KG1 (cell line): ENCODE results near the gene FNDC7.
"Not testable (repeated sequence)": the region's sequence is repeated elsewhere in the genome, so short reads cannot be mapped to it uniquely, and the experiment has no call there.

Experiments
- DNase-seq: peaks from one replicate; lab custom pipeline; 2025; lab: John Stamatoyannopoulos, UW

Gene FNDC7

GRCh38 chr1:108699375-108700332 is 13.1 kb upstream of the FNDC7 start:
- no peak for DNase-seq

GRCh38 chr1:108701176-108701849 is 11.4 kb upstream of the FNDC7 start:
- DNase-seq: no peak

DNA sequence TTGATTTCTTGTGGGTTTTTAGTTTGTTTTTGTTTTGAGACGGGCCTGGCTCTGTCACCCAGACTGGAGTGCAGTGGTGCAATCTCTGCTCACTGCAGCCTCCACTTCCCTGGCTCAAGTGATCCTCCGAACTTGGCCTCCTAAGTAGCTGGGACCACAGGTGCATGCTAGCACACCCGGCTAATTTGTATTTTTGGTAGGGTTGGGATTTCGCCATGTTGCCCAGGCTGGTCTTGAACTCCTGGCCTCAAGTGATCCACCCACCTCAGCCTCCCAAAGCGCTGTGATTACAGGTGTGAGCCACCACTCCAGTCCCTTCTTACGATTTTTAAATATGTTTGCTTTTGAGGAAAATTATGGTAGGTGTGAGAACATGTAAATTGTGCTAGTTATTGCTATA is 10.6 kb upstream of the FNDC7 start:
- not testable (repeated sequence) for DNase-seq

- no peak for DNase-seq
Measured at GRCh38 chr1:108703939-108704338, 8.8 kb upstream of the FNDC7 start.

GRCh38 chr1:108704496-108704895 is 8.2 kb upstream of the FNDC7 start:
- no peak for DNase-seq

DNA sequence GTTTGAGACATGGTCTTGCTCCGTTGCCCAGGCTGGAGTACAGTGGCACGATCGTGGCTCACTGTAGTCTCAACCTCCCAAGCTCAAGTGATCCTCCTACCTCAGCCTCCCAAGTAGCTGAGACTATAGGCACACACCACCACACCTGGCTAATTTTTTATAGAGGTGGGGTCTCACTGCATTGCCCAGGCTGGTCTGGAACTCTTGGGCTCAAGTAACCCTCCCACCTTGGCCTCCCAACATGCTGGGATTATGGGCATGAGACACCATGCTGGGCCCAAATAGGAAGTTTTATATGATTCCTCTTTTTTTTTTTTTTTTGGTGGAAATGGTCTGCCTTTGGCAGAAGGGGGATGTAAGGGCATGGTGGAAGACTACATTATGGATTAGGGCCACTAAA is 6.1 kb upstream of the FNDC7 start:
- no peak for DNase-seq

- DNase-seq: no peak
Measured at GRCh38 chr1:108708691-108709660, 3.7 kb upstream of the FNDC7 start.

DNA sequence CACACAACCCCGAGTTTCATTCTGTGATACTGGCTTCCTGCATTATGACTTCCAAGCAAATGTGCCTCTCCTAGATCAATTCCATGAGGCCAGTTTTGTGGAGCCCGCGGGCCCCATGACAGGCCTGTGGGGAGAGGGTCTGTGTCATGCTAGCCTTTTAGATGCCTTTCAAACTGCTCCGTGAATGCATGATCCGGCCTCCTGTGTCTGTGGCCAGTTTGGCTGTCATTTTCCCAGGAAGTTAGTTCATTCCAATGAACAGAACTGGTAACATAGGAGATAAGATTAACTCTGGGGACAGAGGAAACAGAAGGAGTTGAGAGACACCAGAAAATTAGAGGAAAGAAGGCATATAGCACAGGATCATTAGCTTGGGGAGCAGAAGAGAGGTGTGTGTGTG is 3.2 kb downstream of the FNDC7 start:
- no peak for DNase-seq

DNA sequence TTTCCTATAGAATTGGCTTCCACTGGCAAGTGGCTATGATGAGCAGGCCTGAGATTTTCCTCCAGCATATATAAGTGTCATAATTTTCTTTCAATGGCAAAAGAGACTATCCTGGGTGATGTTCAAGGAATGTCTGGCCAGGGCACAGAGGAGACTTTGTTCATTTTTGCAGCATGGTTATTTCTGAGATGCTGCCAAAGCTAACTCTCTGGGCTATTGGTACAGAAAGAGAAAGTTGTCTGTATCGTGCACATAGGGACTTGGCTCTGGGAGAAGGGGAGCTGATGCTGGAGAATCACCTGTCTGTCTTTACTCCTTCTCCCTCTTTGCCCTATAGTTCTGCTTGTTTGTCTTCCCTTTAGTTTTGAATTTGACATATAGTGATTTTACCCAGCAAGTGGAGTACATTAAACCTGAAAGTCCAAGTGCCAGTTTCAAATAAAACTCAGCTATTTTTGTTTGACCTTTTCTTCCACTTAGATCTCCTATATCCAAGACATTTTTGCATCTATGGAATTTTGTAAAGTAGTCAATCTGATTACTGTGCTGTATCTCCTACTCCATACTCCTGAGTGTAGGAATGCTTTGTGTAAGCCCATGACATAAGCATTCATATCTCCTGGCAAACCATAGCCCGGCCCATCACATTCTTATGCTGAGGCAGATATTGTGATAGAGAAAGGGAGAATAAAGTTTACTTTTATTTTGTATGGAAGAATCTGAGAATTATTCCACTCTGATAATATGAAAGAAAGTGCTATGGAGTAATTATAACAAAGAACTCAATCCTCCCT is 3.9 kb downstream of the FNDC7 start:
- no peak for DNase-seq

GRCh38 chr1:108717774-108718316 is 5.1 kb downstream of the FNDC7 start:
- DNase-seq: no peak

DNA sequence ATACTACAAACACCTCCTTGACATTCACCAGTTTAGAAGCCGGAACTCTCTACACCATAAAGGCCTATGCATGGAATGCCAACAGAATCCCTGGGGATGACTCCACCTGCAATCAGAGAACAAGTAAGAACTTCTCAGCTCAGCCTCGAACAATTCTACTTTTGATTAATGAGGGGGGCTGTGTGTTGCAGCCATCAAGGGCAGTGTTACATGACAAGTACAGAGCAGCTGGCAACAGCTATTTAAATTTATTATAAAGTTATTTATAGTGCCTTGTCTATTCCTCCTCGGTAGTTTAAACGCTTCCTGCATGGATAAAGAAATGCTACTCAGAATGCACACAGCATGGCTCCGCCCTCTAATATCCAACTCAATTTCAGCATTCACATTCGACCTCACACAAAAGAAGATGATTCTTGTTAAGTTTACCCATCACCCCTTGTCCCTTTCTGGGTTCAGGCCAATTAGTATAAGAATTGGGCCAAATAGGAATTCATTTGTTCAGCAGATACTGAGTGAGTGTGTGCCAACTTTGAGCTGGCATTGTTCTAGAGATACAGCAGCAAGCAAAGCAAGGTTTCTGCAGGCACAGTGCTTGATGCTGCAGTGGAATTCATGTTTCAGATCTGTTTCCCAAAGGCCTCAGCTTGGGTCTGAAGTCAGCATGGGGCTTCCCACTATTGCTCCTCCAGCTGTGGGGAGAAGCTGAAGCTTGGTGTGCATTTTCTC is 6.4 kb downstream of the FNDC7 start:
- no peak for DNase-seq

- DNase-seq: no peak
Measured at GRCh38 chr1:108719656-108720435, 7.1 kb downstream of the FNDC7 start.

DNA sequence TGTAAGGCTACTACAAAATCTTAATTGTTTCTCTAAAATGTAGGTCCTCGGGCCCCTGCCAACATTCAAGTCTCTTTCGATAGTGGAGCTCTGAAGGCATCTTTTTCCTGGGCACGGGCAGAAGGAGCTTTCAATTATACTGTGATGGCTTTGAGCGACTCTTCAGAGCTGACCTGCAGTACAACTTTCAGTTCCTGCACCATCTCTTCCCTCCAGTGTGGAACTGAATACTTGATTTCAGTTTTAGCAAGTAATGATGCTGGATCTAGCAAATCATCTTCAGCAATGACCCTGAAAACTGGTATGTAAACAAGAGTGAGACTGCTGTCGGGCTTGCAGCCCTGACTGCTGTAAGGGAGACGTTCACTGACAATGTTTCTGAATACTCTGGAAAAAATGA is 9.6 kb downstream of the FNDC7 start:
- no peak for DNase-seq

GRCh38 chr1:108725906-108726305 is 13.2 kb downstream of the FNDC7 start:
- no peak for DNase-seq

- no peak for DNase-seq
Measured at GRCh38 chr1:108728327-108728923, 15.7 kb downstream of the FNDC7 start.

DNA sequence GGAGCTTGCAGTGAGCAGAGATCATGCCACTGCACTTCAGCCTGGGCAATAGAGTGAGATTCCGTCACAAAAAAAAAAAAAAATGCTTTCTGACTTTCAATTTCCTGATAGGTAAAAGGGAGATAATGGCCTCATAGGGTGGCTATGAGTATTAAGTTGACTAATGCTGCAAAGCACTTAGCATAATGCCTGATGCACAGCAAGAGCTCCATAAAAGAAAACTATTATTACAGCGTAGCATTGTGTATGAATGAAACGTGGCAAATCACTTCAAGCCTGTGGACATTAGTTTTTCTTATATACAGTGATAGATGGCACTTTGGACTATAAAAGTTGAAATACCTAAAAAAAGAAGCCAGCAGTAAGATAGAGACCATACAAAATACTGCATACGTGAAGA is 16.8 kb downstream of the FNDC7 start:
- no peak for DNase-seq

DNA sequence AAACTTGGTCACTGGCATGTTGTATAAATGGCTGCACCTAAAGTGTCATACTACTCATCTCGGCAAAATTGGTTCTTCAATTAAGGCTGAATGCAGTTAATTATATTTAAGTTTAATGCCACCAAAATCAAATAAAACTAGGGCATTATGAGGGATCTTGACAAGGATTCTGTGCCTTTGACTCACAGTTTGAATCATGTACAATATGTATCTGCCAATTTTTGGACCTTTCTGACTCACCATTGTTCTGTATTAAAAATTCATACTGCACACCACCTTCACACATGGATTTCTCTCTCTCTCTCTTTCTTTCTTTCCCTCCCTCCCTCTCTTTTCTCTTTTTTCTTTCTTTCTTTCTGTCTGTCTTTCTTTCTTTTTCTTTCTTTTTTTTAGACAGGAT is 19.7 kb downstream of the FNDC7 start:
- DNase-seq: no peak

GRCh38 chr1:108734171-108734865 is 21.6 kb downstream of the FNDC7 start:
- DNase-seq: no peak

- no peak for DNase-seq
Measured at GRCh38 chr1:108742253-108742652, 29.5 kb downstream of the FNDC7 start.
